ENCODE data around the gene ITGB3.

- TF ChIP-seq CTCF (IDR thresholded peaks at IDR 0.05) (no peak), POLR2A (IDR thresholded peaks at IDR 0.05) (no peak)
Observed at GRCh38 chr17:47246120-47246519, 7.5 kb upstream of the ITGB3 start.
